GM19351 (cell line): Measurements from ENCODE around the gene G3BP2.
"Not testable (repeated sequence)": the region's sequence is repeated elsewhere in the genome, so short reads cannot be mapped to it uniquely, and the experiment has no call there.

Experiments
- ATAC-seq: cut with Tn5 transposase; IDR thresholded peaks from one replicate; pipeline ENCODE4 v1.9.1; 2021; ENCODE audit warnings: mild to moderate bottlenecking, moderate library complexity; ENCODE audit not compliant: unreplicated experiment

G3BP2 gene

DNA sequence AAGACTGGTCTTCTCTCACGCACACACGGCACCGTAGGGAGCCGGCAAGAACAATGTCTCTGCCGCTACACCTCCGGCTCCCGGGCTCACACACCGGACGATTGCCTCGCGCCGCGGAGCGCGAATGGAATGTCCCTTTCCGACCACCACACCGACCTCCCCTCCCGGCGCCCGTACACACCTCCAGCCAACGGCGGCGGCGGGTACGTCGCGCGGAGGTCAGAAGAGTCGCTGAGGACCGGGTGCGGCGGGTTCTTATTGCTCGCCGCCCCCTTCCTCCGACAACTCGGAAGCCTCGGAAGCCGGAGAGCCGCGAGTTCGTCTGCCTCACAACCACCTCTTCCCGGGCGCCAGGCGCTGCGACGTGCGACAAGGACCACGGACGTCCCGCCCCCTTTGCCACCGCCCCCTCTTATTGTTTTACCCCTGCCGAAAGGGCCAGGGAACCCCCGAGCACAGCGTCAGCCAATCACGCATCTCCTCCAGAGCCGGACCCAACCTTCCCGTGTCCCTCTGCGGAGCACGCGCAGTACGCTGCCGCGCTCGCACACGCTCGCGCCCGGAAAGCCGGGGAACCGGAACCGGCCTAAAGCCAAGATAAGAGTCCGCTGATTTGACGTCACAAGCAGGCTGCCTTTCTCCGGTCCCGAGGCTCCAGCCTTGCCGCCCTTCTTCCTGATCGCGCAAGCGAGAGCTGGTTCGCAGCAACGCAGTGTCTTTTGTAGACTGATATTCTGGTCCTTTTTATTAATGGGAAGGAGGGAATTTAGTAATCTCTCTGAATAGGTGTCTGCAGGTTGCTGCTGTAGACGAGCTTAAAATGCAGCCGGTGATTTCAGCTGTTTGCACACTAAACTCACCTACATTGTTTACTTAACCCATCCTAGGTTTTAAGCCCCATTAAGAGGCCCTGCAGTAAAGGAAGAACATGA, at the start of gene G3BP2:
G3BP2 (minus strand) TSS at position 385 of the 932 bp plus-strand sequence. CDS start 11,386 bp downstream, outside the sequence.
- peak; percentile 88 for ATAC-seq

DNA sequence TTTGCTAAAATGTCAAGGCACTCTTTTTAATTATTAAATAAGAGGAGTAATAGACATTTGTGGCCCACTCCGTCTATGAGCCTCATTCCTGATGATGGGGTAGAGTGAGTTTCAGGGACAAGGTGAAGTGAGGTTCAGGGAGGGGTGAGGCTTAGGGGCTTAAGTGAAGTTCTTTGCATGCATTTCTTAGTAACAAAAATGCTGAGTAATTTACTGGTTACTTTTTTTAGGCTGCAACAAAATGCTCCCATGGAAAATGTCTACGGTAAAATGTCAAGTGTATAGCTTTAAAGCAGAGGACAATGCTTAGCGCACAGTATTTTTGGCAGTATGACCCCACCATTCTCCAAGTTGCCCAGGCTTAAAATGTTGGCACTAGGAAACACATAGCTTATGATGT, 49.2 kb upstream of the G3BP2 start:
- ATAC-seq: no peak

DNA sequence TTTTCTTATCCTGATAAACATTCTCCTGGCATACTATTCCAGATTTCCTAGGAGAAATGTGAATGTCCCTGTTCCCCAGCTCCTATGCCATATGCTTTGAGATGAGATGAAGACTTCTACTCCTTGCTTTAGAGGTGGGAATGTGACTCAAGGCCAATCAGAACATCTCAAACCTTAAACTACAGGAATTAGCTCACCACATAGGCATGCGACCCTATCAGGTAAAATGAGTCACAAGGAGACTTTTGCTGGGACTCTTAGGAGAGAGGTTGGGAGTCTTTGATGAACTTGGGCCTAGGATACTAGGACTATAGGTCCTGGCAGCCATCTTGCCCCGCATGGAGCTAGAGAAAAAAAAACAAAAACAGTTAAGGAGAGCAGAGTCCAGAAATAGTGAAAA, 45.3 kb upstream of the G3BP2 start:
- no peak for ATAC-seq

DNA sequence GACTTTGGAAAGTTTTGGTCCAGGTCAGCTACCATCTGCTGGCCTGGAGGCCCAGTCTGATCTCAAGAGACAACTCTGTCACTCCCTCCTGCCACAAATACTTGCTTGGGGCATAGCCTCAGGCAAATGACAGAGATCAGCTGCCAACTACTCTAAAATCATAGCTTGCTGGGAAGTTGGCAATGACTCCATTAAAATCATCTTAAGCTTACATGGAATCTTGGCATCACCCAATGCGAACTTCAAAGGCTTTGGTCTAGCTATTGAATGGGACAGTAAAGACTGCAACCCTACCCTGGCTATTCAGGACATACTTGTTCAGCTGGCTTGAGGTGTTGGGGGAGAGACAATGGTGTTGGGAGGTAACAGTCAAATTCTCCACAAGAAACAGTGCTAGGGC, 44.2 kb upstream of the G3BP2 start:
- ATAC-seq: no peak

DNA sequence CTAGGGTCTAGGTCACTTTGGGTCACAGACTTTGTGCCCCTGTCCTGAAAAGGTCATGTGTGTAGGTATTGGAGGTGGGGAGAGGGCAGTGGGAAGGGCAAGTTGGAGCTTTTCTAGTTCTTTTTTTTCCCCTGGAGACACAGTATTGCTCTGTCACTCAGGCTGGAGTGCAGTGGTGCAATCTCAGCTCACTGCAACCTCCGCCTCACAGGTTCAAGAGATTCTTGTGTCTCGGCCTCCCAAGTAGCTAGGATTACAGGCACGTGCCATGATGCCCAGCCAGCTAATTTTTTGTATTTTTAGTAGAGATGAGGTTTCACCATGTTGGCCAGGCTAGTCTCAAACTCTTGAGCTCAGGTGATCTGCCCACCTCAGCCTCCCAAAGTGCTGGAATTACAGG, 42.8 kb upstream of the G3BP2 start:
- ATAC-seq: not testable (repeated sequence)

DNA sequence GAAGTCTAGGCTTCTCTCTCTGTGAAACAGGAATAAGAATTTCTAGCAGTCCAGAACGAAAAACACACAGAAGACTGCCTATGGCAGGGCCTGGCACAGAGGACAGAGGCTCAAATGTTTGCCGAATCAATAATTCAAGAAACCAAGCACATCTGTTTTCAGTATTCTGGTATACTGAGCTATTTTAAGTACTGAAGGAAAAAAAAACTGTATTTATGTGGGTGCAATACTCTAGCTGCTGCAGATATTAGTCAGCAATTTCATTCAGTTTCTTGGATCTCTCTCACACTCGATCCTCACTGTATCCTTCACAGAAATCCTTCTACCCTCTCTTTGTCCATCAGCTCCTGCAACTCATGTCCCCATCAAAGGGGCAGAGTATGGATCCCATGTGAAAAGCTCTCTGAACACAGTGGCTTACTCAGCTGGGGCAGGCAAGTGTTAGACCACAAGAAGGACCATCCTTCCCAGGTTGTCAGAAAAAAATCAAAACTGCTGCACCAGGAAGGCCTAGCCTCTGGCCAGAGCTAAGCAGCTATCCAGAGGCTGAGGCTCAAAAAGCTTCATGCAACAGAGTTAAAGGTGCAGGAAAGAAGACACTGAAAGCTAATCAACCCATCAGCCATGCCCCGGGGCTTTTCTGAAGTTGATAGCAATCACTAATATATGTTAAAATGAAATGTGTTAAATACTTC, 42.0 kb upstream of the G3BP2 start:
- peak; percentile 73 for ATAC-seq

DNA sequence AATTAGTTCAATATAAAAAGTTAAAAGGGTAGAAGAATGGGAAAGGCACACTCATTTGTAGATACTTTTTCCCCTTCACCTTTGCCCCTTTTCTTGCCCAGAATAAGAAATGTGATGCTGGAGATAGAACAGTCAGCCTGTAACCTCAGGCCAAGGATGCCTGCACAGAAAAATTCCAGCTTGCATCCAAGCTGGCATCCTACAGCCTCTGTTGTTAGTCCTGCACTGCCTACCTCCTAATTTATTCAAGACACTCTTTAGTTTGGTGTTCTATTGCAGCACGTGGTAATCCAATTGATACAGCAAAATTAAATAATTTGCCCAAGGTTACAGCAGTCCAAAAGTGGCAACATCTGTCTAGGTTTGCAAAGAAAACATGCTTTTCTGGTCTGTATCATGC, 41.5 kb upstream of the G3BP2 start:
- ATAC-seq: no peak

DNA sequence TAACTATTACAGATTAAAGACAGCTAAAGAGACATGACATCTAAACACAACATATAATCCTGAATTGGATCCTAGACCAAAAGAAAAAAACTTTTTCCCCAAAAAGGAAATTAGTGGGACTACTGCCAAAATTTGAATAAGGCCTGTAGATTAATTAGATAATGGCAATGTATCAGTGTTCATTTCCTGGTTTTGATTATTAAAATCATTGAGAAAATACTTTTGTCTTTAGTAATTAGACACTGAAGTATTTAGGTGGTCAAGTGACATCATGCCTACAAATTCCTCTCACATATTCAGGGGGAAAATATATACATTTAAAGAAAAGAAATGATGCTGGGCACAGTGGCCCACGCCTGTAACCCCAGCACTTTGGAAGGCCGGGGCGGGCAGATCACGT, 40.8 kb upstream of the G3BP2 start:
- no peak for ATAC-seq

DNA sequence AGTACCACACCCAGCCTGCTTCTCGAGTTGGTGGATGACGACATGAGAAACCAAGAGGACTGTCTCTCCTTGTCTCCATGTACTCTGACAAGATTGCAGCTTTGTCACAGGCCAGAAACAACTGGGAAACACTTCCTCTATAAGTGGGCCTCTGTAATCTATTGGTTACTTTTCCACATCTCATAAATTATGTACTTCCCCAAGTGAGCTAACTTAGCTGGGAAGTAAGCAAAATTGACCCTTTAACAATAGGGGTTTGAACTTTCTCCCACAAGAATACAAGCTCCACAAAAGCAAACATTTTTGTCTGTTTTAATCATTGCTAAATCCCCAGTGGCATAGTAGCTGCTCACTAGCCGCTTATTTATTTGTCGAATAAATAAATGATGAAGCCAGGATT, 37.0 kb upstream of the G3BP2 start:
- ATAC-seq: no peak

DNA sequence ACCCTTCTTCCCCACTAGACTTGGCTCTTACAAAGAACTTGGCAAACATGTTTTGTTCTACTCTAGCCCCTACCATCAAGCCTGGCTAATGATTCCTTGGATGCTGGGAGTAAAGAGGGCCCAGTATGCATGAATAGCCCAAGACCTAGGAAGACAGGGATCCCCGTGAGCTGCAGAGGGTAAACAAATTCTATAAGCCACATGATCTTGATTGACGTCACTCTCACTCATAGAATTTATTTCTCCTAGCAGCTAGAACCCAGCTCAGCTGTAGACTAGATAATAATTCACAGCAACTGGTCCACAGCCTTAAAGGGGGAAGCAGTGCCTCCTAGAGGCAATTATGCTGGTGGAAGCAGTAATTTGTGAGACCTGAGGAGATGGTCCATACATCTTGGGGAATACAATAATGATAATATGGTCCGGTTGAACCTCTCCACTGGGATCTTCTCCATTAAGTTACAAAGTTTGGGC, 35.0 kb upstream of the G3BP2 start:
- peak; percentile 84 for ATAC-seq

DNA sequence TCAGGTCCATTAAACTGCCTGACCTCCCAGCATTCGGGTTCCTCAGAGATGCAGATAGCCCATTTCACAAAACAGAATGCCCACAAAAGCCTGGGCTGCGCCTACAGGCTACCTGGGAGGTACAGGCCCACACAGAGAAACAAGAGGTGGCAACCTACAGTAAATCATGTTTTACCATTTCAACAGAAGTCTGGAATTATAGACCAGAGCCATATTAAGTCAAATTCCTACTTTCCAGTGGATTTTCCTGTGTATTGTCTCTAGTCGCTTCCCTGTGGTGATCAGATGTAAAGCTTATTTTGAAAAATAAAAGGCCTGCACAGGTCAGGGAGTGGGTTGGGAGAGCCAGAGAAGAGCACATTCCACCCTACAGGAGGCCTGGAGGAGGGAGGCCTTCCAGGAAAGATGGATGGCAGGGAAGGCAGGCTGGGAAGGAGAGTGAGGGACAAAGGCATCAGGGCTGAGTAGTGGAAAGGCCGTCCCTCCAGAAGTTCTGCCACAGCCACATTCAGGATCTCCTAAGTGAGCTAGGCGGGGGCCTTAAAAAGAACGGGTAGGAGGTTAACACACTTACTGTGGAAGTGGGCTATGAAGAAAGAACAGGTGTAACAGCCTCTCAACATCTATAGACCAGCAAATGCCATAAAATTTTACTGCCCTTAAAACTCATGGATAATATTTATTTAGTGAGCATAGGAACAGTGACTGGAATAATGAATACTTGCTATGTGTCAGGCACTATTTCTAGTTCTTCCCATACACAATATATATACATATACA, 32.2 kb upstream of the G3BP2 start:
- no peak for ATAC-seq

DNA sequence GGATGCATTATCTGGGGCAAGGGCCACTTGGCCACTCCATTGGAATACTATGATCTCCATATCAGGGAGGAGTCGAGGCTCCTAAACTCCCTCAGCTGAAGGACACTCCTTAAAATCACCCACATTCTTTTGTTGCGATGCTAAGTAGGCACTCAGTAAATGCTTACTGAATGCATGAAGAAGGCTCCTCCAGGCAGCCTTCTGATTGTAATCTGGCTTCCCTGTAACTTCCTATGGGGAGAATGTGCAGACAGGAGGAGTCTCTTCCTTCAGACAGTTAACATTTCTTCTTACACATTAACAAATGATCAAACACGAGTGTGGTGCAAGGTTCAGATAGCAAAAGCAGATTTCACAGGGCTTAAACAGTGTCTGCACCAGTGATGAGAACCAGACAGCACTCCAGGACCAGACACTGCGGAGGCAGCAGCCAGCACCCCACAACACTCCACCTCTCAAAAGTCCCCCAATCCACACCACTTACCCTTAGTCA, 29.8 kb upstream of the G3BP2 start:
- no peak for ATAC-seq

DNA sequence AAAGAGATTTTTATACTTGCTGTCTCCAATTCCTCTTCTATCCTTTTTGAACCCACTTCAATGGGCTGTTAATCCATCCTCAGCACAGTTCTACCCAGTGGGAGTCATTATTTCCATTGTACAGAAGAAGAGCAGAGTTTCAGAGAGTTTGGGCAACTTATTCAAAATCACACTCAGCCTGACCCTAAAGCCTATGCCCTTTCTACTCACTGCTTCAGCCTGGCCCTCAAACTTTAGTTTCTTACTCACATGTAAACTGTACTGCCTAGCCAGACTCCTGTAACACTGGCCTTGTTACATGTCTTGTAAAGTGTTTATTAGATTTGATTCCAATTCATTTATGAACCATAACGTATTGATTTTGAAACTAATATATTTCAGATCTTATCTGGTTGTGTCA, 26.1 kb upstream of the G3BP2 start:
- ATAC-seq: no peak

DNA sequence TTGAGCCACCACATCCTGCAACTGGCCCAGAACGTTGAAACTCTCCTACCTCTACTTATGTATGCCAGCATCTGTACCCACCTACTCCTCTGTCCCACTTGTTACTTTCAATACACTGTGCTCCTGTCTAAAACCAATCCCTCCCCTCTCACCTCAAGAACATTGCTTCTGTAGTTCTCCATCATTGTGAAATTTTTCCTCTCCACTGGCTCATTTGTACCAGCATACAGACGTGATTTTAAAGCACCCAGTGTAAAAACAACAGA, 25.7 kb upstream of the G3BP2 start:
- ATAC-seq: peak; percentile 30

DNA sequence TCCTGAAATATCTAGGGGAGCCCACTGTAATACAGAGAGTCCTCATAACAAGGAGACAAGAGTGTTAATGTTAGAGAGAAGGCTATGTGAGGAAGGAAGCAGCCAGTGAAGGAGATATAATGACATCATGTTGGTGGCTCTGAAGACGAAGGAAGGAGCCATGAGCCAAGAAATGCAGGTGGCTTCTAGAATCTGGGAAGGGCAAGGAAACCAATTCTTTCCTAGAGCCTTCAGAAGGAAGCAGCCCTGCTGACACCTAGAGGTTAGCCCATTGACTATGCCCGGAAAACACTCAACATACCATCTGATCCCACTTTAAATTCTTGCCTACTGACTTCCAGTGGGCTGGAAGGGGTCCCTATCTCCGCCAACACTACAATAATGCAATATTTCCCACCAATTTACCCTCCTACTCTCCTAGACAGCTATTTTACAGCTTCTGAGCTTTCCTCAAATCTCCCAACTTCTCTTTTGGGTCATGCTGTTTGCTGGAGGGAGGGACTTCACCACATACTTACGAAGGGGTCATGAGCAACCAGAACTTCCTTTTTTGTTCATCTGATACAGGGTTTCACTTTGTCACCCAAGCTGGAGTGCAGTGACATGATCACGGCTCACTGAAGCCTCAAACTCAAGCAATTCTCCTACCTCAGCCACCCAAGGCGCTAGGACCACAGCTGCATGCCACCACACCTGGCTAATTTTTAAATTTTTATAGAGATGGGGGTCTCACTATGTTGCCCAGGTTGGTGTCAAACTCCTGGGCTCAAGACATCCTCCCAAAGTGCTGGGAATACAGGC, 25.2 kb upstream of the G3BP2 start:
- peak; percentile 92 for ATAC-seq

DNA sequence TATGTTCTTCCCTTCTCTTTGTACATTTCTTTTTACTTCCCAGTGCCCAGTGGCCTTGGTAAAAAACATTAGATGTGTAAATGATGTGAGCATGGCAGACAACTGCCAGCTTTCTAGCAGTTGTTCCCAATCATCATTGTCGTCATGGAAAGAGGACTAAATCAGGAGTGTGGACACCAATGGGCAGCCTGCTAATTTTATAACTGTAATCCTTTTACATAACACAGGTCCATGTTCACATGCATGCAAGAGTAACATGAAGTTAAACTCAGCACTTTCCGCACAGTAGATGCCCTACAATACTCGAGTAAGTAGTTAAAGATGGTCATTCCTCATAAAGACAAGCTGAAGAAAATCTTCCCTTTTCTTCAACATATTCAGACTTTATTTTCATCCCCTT, 23.4 kb upstream of the G3BP2 start:
- ATAC-seq: no peak

DNA sequence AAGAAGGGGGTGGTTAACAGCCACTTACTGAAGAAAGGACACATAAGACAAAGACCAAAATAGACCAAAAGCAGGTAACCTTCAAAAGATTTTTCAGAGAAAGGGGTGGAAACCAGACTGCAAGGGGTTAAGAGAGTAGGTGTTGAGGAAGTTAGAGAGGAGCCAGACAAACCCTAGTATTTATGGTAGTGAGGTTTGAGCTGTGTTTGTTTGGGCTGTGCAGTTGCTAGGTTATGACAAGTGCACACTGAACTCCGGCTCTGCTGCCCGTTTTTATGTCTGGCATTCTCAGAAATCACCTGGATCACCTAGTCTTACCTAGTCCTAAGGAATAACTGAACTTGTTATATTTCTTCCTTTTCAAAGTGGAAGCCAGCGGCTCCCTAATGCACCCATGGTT, 22.9 kb upstream of the G3BP2 start:
- ATAC-seq: no peak

DNA sequence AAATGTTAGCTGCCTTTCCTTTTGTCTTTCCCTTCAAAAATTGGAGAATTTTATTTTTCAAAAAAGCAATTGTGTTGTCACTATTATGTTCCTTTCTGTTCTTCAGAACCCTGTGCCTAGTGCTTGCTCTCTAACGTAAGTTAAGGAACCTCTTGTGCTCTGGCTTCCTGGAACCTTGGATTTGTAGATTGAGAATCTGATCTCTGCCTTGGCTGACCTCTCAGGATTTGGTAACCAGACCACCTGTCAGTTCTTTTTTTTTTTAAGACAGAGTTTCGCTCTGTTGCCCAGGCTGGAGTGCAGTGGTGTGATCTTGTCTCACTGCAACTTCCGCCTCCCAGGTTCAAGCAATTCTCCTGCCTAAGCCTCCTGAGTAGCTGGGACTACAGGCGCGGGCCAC, 18.9 kb upstream of the G3BP2 start:
- not testable (repeated sequence) for ATAC-seq

DNA sequence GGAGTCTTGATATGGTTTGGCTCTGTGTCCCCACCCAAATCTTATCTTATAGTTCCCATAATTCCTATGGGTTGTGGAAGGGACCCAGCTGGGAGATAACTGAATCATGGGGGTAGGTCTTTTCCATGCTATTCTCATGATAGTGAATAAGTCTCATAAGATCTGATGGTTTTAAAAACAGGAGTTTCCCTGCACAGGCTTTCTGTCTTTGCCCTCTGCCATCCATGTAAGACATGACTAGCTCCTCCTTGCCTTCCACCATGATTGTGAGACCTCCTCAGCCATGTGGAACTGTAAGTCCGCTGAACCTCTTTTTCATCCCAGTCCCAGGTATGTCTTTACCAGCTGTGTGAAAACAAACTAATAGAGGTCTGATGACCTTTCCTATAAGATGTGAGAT, 13.9 kb upstream of the G3BP2 start:
- not testable (repeated sequence) for ATAC-seq

DNA sequence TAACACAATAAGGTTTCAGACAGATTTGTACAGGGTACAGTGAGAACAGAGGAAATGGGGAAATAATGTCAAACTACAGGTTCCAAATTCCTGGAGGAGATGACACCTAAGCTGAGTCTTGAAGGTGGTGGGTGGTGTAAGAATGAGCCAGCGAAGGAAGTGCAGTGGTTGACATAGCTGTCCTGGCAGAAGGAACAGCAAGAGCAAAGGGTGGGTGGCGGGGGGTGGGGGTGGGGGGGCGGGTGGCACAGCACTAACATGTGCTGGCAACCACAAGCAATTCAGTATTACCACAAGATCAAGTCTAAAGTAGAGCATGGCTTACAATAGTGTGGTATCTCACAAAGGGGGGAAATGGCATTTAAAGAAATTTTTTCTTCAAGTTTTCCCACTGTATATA, 13.1 kb upstream of the G3BP2 start:
- ATAC-seq: no peak
